Panc1 (cell line): ENCODE data around the gene SKAP1. TPM values are rescaled to one million over a fixed set of nuclear protein-coding genes. Genes with fewer than 3 reads are reported as not detected.
A peak's percentile ranks its signal among the peaks of the same experiment; 100 is the strongest.

Source experiments
- ATAC-seq: fragments of 200-7000 bp; cut with Tn5 transposase; 2 replicates; pipeline ENCODE4 v1.9.1; 2020; ENCODE audit warnings: mild to moderate bottlenecking, moderate library complexity
- BruUV-seq: library from RNA; stranded (reverse); fragments of 400-500 nt; replicated peaks from 2 replicates; lab custom pipeline; 2021; lab: Mats Ljungman, UMichigan
- CTCF ChIA-PET: fragments of 300-600 bp; sonication (Branson Sonifier 250); formaldehyde crosslinking; loops from one replicate; lab custom pipeline; 2022; ENCODE audit warnings: antibody characterized with exemption; lab: Charles Lee
- POLR2A ChIA-PET: fragments of 300-600 bp; sonication (Branson Sonifier 250); formaldehyde crosslinking; loops from one replicate; lab custom pipeline; 2022; ENCODE audit warnings: antibody characterized with exemption; lab: Charles Lee
- DNase-seq: peaks from one replicate; pipeline ENCODE4 v3.0.0-alpha.2; 2010; ENCODE audit warnings: low read depth, low spot score
- H3K27ac ChIP-seq: 2 replicates; pipeline ENCODE4 v1.5.1; 2011; ENCODE audit warnings: mild to moderate bottlenecking, low read length, inconsistent platforms
- H3K27me3 ChIP-seq: fragments of 200-500 bp; sonication (Bioruptor generic); 2 replicates; pipeline ENCODE4 v1.6.0; 2014; ENCODE audit warnings: low read length, inconsistent platforms; ENCODE audit not compliant: control insufficient read depth, insufficient read depth
- H3K36me3 ChIP-seq: fragments of 200-500 bp; sonication (Bioruptor generic); 2 replicates; pipeline ENCODE4 v1.5.1; 2014; ENCODE audit warnings: inconsistent platforms, mild to moderate bottlenecking, low read length, moderate library complexity; ENCODE audit not compliant: control insufficient read depth, insufficient read depth
- H3K4me1 ChIP-seq: 2 replicates; pipeline ENCODE4 v1.5.1; 2011; ENCODE audit warnings: inconsistent platforms, mild to moderate bottlenecking, low read length, moderate library complexity; ENCODE audit not compliant: control insufficient read depth, insufficient read depth
- H3K4me3 ChIP-seq, 2 experiments: 2 replicates each; pipeline ENCODE4 v1.5.1; 2011 to 2012; ENCODE audit warnings: low read depth in 2 of 2, low read length in 2 of 2, mild to moderate bottlenecking in 2 of 2, inconsistent platforms in 1 of 2, moderate library complexity in 1 of 2
- H3K9me3 ChIP-seq: fragments of 200-500 bp; sonication (Bioruptor generic); 2 replicates; pipeline ENCODE4 v1.5.1; 2014; ENCODE audit warnings: low read depth, mild to moderate bottlenecking, inconsistent platforms, low read length, moderate library complexity; ENCODE audit not compliant: control insufficient read depth, insufficient read depth
- CTCF ChIP-seq: fragments of 450-650 bp; IDR thresholded peaks from 2 replicates; pipeline ENCODE4 v1.5.1; 2017; ENCODE audit warnings: mild to moderate bottlenecking
- POLR2AphosphoS5 ChIP-seq: IDR thresholded peaks from 2 replicates; pipeline ENCODE4 v1.6.1; 2012; ENCODE audit warnings: mild to moderate bottlenecking, low read depth, low read length, moderate library complexity
- REST ChIP-seq, 2 experiments: IDR thresholded peaks; 2 replicates each; pipeline ENCODE4 v1.6.1; 2011 to 2012; ENCODE audit warnings: low read depth in 2 of 2, control low read depth in 1 of 2, low read length in 1 of 2, mild to moderate bottlenecking in 1 of 2, moderate library complexity in 1 of 2; ENCODE audit not compliant: insufficient read depth in 1 of 2
- SIN3A ChIP-seq: IDR thresholded peaks from 2 replicates; pipeline ENCODE4 v1.6.1; 2012; ENCODE audit warnings: low read depth, mild to moderate bottlenecking, low read length, moderate library complexity, borderline replicate concordance; ENCODE audit not compliant: insufficient read depth
- TCF7L2 ChIP-seq: IDR thresholded peaks from 2 replicates; pipeline ENCODE4 v1.6.1; 2011; ENCODE audit warnings: mild to moderate bottlenecking, low read depth, low read length, inconsistent platforms
- in situ Hi-C: cut with HindIII; loops from 2 replicates; pipeline ENCODE4 v1.10.0; 2016; ENCODE audit warnings: low sequenced_read_pairs, low pct_unique_long_range_greater_than_20kb
- intact Hi-C: fragments of 100-400 bp; cut with micrococcal nuclease; formaldehyde crosslinking; loops from one replicate; pipeline ENCODE4 v1.10.0; 2022; ENCODE audit not compliant: unreplicated experiment
- total RNA-seq: library from RNA; stranded (reverse); gene quantifications from one replicate; pipeline ENCODE4 v1.2.1, GENCODE V29; 2021; ENCODE audit not compliant: unreplicated experiment

The SKAP1 gene
- total RNA-seq, 1 experiment from 2014 or later = 0.90 TPM

- no peaks in the 10 kb centered on the region for H3K27me3 ChIP-seq
- no peaks in the 10 kb centered on the region for H3K36me3 ChIP-seq
- intact Hi-C loops (no loop called here), in situ Hi-C loops (no loop called here)
- H3K4me3 ChIP-seq = no peak overlapping the region
- DNase-seq (no peak), ATAC-seq (0 out of 2 replicates have a peak, but pooled peaks have one; percentile 38)
- no peaks in the 10 kb centered on the region for H3K9me3 ChIP-seq
- no peak overlapping the region for H3K27ac ChIP-seq
- no peaks in the 10 kb centered on the region for H3K4me1 ChIP-seq
- no TSS peak for BruUV-seq
- ChIA-PET POLR2A (no interaction called here), CTCF (no interaction called here)
- TF ChIP-seq SIN3A = no peak
- TF ChIP-seq TCF7L2 = no peak
- no peak for TF ChIP-seq REST (IDR thresholded peaks at IDR 0.05; ENCODE audit: insufficient read depth in 1 of 2, low read depth in 2 of 2, low read length in 1 of 2)
- TF ChIP-seq POLR2AphosphoS5 = no peak
- no peak for TF ChIP-seq CTCF
Measured at GRCh38 chr17:48209973-48210372, 220.0 kb downstream of the SKAP1 start.

DNA sequence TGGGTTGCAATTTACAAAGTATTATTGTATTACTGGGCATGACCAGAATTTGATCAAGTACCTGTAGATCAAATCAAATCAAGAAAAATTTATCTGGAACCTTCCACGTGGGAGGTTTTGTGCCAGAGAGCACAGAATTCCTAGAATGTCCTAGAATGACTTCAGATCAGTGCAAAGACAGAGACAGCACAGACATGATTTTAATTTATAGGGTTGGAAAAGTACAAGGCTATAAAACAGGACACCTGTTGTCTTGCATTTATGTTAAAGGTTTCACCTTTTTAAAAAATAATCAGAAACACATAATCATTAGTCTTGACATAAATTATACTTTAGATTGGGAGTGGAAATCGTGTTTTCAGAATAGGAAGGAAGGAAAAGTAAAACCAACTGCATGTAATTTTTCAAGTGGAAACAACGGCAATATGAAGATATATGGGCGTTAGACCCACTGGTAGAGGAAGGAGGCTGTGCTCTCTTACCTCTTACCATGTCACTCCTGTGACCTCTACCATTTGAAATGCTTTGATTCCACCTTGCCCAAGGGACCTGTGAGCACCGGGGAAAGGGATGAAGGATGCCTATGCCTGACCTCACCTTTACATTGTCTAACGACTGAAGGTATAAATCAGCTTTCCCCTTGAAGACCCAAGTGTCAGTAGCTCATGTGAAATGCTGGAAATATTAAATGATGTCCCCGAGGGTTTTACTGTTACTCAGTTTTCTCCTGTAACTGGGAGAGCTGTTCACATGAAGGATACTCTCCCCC, 222.1 kb downstream of the SKAP1 start:
- in situ Hi-C loops = no loop called here

More for the DNA sequence above, 222.1 kb downstream of the SKAP1 start:
- 0 out of 2 replicates have a peak, but pooled peaks cover 3% of the 10 kb centered on the region for H3K4me1 ChIP-seq
- ChIA-PET POLR2A (interaction anchor here (0.5 kb wide), 1 partner anchor 401 kb away, joined by 9 read pairs; no protein-coding TSS in a partner anchor), CTCF (no interaction called here)
- intact Hi-C loops = no loop called here
- H3K9me3 ChIP-seq = no peaks in the 10 kb centered on the region
- no peak overlapping the region for H3K4me3 ChIP-seq
- BruUV-seq = no TSS peak
- ATAC-seq (no peak), DNase-seq (no peak)
- H3K27me3 ChIP-seq = no peaks in the 10 kb centered on the region
- no peak for TF ChIP-seq CTCF
- no peak for TF ChIP-seq TCF7L2
- TF ChIP-seq SIN3A = no peak
- no peak for TF ChIP-seq POLR2AphosphoS5
- TF ChIP-seq REST (IDR thresholded peaks at IDR 0.05; ENCODE audit: insufficient read depth in 1 of 2, low read depth in 2 of 2, low read length in 1 of 2) = no peak
- H3K36me3 ChIP-seq = no peaks in the 10 kb centered on the region
- H3K27ac ChIP-seq = no peak overlapping the region
